DMS79 treated with DMSO at 0.1 percent for 48 hours (cell line): Measurements from ENCODE around the gene NSD2.
"Not testable (repeated sequence)": the region's sequence is repeated elsewhere in the genome, so short reads cannot be mapped to it uniquely, and the experiment has no call there.

ENCODE experiments used
- DNase-seq: peaks from one replicate; lab custom pipeline; 2025; lab: John Stamatoyannopoulos, UW

The NSD2 gene

DNA sequence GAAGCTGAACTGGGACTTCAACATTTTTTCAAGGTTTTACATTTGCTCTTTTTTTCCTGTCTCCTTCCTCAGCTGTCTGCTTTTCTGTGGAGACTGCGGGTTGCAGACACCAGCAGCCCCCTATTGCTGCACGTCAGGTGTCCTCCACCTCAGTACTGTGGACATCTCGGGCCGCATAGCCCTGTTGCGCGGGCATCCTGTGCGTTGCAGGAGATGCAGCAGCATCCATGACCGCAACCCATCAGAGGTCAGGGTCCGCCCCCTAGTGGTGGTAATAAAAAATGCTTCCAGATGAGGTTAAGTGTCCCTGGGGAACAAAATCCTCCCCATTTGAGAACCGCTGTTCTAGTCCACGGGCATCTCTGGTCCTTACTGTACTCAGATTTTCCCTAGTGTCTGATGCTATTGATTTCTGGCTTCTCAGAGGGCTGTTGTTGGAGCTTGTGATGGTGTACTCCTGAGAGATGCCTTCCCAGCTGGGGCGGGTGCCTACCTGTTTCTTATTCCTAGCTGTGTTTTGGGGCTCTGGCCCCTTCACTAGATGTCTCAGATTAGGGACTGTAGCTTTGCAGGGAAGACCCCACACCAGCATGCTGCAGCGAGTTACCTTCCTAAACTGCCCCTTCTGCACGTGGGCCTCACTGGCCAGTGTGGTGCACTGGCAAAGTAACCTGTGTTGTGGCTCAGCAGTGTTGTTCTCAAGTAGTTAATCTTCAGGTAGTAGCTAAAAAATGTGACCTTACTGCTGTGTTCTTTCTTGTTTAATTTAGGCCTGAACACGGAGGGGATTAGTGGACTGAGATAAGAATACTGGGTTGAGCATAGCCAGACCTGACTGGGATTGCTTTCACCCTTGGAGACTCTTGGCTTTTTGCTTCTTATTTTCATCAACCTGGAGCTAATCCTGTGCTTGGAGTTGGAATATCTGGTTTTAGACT, 28.2 kb downstream of the NSD2 start:
- peak; percentile 20 for DNase-seq

DNA sequence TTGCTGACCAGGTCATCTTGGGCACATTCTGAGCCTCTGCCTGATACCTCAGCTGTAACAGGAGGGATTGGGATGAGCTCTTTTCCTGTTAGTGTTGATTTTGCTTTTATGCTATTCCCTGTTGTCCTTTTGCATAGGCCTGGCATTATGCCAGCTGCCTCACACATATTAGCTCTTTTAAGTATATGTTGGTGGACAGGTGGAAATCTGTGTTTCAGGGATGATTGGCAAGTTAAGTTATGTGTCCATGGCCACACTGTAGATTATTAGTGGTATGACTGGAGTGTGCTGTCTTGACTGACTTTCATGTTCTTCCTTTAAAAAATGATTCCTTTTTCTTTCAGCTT, 28.9 kb downstream of the NSD2 start:
- no peak for DNase-seq

DNA sequence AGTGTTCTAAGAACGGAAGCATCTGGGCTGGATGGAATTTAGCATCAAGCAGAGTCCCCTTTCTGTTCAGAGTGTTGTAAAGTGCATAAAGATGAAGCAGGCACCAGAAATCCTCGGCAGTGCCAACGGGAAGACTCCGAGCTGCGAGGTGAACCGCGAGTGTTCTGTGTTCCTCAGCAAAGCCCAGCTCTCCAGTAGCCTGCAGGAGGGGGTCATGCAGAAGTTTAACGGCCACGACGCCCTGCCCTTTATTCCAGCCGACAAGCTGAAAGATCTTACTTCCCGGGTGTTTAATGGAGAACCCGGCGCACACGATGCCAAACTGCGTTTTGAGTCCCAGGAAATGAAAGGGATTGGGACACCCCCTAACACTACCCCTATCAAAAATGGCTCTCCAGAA, 29.4 kb downstream of the NSD2 start:
- no peak for DNase-seq

DNA sequence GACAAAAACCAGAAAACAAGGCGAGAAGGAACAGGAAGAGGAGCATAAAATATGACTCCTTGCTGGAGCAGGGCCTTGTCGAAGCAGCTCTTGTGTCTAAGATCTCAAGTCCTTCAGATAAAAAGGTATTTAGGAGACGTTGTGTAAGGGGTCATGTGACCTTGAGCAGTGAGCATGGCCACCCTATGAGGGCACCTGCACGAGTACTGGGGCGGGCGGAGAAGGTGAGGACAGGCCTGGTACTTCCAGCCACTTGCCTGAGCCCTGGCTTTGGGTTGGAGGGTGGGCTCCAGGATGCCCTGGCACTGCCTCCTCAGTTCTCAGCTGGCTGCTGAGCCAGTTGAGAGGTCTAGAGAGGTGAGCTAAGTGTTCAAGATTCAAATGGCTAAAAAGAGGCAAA, 29.9 kb downstream of the NSD2 start:
- DNase-seq, result no peak

DNA sequence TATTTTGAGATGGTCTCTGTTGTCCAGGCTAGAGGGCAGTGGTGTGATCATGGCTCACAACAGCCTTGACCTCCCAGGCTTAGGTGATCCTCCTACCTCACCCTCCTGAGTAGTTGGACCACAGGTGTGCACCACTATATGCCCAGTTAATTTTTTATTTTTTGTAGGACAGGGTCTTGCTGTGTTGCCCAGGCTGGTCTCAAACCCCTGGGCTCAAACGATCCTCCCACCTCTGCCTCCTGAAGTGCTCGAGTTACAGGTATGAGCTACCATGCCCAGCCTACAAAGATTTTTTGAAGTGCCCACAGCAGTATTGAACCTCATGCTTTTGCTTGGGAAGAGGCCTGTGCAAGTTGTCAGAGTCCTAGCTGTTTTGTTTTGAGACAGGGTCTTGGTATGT, 31.1 kb downstream of the NSD2 start:
- no peak for DNase-seq

DNA sequence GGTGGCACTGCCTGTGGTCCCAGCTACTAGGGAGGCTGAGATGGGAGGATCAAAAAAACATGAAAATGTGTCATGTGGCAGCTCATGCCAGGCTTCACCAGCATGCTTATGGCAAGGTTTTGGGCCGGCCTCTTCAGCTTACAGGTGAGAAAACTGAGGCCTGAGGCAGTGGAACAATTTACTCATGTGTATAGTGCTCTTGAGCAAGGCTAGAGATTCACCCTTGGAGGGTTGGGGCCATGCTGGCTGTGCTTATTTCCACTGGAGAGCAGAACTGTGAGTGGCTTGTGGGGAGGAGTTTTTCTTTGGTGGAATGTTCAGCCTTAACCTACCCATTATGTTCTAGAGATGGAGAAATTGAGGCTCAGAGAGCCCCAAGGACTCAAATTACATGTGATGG, 31.8 kb downstream of the NSD2 start:
- DNase-seq, result no peak

DNA sequence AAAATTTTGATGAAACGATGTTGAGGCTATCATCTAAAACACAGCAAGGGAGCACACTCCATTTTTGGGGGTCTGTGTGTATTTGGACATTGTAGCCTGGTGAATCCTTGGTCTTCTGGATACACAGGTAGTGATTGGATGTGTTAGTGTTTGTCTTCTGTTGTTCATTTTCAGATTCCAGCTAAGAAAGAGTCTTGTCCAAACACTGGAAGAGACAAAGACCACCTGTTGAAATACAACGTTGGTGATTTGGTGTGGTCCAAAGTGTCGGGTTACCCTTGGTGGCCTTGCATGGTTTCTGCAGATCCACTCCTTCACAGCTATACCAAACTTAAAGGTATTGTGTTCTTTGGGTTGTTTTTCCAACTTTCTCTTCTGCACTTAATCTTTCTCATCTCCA, 32.8 kb downstream of the NSD2 start:
- no peak for DNase-seq

DNA sequence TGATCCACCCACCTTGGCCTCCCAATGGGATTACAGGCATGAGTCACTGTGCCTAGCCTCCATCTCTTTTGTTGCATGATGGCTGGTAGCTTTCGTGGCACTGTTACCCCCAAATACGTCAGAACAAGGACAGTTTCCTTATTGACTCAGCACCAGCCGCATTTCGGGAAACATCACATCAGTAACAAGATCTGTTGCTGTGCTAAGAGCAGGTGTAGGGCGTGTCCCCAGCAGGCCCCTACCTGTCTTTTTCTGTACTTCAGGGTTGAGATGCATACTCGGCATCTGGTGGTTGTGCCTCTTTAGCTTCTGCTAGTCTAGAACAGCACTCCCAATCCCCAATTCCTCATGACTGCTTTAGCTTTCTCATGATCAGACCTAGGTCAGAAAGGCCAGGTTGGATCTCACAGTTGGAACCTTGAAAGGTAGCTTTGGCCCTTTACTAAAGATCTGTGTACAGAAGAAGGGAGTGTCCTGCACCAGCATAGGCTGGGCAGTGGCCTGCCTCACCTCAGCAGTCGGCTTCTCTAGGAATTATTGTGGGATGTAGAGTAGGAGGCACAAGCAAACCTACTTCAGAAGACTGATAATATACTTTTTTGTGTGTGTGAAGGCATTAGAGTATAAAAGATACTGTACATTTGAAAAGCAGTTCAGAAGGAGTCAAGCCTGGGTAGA, 36.8 kb downstream of the NSD2 start:
- peak; percentile 3 for DNase-seq

DNA sequence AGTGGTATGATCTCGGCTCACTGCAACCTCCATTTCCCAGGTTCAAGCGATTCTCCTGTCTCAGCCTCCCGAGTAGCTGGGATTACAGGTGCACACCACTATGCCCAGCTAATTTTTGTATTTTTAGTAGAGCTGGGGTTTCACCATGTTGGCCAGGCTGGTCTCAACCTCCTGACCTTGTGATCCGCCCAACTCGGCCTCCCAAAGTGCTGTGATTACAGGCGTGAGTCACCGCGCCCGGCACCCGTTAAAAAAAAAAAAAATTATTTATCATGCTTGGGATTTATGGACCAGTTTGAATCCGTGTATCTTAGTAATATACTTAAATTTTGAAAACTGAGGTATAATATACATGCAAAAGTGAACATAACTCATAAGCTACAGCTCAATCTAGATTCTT, 38.5 kb downstream of the NSD2 start:
- not testable (repeated sequence) for DNase-seq

DNA sequence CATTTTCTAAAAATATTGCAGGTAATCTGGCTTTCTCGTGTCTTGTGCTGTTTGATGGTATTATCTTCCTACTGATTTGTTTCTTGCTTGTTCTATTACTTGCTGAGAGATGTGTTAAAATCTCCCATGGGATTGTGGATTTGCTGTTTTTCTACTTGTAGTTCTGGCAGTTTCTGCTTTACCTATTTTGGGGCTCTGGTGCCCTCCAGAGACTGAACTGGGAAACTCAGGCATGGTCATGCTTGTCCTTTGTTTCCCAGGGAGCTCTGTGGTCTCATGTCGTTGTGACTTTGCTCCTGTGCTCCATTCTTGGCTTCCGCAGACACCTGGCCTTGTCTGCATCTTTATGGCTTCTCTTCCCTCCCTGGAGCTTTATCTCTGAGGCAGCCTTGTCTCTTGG, 39.5 kb downstream of the NSD2 start:
- DNase-seq, result peak; percentile 1

DNA sequence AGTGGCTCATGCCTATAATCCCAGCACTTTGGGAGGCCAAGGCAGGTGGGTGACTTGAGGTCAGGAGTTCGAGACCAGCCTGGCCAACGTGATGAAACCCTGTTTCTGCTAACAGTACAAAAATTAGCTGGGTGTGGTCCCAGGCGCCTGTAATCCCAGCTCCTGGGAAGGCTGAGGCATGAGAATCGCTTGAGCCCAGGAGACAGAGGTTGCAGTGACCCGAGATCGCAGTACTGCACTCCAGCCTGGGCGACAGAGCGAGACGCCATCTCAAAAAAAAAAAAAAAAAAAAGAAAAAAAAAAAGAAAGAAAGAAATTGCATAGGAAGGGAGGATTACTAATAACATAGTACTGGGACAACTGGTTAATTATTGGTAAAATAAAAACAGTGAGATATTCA, 40.1 kb downstream of the NSD2 start:
- DNase-seq, result not testable (repeated sequence)

DNA sequence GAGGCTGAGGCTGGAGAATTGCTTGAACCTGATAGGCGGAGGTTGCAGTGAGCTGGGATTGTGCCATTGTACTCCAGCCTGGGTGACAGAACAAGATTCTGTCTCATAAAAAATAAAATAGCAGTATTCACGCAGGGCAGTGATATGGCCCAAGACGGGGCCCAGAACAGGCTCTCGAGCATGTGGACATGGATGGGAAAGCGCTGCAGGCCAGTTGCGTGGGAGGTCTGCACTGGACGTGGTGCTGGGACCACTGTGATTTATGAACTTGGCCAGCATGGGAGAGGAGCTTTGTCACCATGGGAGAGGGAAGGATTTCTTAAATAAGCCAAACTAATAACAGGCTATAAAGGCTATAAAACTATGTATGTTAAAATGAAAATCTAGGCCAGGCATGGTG, 51.6 kb downstream of the NSD2 start:
- no peak for DNase-seq

DNA sequence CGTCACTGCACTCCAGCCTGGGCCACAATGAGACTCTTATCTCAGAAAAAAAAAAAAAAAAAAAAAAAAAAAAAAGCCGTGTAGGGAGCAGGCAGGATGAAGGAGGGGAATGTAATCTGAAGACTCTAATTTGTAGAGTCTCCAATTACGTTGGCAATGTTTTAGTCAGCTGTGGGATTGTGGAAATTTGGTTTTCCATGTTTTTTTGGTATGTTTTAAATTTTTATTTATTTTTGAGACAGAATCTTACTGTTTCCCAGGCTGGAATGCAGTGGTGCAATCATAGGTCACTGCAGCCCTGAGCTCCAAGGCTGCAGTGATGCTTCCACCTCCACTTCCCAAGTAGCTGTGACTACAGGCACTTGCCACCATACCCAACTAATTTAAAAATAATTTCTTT, 56.5 kb downstream of the NSD2 start:
- no peak for DNase-seq

DNA sequence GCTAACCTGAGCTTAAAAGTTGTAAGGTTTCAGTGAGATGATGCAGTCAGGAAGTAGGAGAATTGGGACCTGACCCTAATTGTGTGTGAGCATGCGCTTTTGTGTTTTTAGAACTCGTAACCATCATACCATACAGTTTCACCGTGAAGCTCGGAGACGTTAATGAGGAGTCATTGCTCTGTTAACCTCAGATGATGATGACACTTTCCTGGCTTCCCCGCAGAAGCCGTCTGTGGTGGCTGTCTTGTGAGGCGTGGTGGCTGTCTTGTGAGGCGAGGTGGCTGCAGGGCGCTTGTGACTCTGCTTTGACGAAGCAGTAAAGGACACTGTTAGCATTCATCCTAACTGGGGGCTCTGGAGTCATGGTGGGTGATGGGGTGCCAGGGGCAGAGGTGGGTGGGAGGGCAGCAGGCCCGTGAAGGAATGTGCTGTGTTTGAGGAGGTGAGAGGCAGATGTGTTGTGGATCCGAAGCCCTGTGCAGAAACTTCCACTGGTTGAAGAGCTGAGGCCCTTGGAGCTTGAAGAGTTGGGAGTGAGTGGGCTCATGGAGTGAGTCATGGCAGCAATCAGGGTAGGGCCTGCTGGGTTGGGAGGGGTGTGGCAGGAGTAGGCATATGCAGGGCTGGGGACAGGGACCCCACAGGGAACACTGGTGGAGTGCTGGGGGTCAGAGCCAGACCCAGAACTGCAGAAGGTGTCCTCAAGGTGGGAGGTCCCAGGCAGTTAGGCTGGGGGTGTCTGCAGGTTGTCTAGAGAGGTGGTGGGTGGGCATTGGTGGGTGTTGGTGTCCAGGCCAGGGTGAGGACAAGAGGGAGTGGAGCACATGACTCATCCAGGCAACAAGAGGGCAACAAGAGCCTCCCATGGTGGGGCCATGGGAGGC, 57.4 kb downstream of the NSD2 start:
- DNase-seq, result no peak

DNA sequence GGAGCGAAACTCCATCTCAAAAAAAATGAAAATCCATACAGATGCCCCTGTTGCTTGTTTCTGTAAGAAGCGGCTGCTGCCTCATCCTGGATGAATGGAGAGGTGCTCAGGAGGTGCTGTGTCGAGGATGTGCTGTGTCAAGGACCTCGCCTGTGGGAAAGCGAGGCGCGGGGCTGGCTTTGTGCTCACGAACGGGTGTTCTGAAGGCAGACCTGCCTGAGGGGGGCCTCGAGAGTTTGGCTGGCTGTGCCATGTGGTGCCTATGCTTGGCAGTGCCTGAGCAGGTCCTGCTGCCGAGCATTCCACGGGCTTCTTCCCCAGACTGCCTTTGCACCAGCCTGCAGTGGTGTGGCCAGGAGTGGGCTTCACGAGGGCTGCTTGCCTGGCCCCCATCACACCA, 61.5 kb downstream of the NSD2 start:
- no peak for DNase-seq

DNA sequence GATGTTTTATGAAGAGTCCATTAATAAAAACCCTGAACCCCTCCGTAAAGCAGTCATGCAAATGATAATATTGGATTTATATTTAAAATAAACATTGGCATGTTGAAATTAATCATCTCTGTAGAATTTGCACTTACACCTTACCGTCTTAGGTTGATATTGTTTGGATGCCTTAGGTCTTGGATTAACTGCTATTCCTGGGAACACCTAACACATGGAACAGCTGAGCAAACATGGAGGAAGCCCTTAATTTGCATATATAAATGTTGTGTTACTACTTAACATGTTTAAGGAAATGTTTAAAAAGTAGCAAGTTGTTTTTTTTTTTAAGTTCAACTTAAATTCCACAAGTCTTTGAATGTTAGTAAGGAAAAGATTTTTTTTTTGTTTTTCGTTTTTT, 62.5 kb downstream of the NSD2 start:
- no peak for DNase-seq

DNA sequence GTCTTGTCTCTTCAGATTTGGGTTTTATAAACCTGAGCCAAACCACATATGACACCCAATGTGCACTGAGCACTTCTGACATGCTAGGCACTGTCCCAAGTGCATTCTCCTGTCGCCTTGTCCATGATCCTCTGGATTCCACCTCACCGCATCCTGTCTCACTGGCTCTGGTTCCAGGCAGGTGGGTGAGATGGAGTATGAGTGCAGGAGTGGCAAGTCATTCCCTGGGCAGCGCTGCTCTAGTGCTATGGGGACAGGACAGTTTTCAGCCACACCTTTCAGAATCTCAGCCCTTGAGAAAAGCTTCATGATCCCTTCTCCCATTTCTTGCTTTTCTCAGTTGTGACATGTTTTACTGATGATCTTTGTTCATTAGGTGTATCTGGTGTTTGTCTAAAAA, 66.4 kb downstream of the NSD2 start:
- DNase-seq, result no peak

DNA sequence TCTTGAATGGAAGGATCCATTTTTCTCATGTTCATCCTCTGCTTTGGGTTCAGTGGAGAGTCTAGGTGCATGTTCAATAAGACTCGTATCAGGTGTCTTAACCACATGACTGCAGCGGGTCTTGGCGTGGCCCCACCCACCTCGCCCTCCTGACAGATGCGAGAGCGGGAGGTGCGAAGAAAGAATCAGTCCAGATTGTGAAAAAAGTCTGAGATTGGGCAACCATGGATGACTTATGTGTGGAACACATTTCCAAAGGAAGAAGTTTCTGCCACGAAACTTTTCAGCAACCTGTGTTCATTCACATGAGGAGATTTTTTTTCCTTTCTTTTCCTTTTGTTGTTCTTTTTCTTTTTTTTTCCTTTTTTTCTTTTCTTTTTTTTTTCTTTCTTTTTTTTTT, 66.8 kb downstream of the NSD2 start:
- DNase-seq, result no peak

DNA sequence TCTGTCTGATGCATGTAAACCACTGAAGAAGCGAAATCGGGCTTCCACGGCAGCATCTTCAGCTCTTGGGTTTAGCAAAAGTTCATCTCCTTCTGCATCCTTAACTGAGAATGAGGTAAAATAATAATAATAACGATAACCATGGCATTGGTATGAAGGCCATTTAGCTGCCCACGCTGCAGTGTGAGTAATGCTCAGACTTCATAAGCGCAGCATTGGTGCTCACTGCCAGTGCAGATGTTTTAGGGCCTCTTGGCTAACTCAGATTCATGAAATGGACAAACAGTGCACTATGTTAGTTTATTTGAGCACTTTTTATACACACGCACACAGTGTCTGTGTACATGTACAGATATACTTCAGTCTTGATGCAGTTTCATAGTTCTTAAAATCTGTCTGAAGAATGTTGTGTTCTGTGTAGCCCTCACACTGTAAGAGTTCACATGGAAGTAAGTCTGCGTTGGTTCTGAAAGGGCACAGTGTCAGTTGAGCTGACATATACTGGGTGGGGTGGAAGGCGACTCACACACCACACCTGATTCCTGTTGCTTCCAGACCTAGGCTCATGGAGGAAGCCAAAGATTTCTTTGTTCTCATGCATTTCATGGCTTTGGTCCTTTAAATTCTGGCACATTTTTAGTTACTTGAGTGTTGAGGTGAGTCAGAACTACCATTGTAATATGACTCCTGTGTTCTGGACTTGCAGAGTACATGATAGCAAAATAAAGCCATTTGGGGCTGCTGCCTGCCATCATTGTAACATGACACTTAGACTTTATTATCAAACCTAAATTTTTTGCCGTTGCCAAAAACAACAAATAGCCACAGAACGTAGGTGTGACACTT, 68.7 kb downstream of the NSD2 start:
- DNase-seq, result peak; percentile 0

DNA sequence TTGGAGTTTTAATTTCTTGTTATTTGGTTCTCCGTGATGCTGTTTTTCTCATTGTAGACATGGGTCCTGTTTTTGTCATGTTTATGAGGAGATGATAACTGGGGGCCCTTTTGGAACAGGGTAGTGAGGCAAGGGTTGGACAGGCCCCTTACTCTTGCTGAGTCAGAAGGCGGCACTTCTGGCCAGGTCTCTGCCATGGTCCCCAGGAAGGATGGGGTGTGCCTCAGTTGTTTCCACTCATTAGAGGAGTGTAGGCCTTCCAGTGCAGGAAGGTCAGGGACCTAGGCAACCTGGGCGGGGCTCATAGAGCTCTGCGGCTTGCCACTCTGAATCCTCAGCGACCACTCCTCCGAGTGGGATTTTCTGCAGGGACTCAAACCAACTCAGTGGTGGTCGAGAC, 69.4 kb downstream of the NSD2 start:
- DNase-seq, result no peak

DNA sequence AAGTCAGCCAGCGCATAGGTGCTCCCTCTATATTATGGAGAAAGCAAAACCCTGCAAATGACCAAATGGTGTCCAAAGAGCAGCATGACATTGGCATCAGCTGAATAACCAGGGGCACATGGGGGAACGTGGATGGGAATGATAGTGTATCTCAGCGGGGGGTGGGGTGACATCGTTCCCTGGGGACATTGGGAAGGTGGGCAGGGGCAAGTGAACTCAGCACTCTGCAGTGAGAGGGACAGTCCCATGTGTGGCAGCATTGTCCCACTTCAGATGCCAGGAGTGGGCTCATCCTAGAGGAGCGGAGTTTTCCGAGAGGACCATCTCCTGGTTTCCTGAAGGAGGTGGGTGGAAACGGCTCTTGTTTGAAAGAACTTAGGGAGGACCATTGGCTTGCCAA, 72.7 kb downstream of the NSD2 start:
- DNase-seq, result no peak
